Neuronal stem cell (in vitro differentiated cells): ENCODE measurements around the gene OR1N1.

Experiments
- DNase-seq: peaks from one replicate; pipeline ENCODE4 v3.0.0-alpha.2; 2013; ENCODE audit warnings: low spot score
- H2AFZ ChIP-seq: one replicate; pipeline ENCODE4 v1.6.1; 2013; ENCODE audit warnings: mild to moderate bottlenecking, low read length, inconsistent platforms
- H2AK5ac ChIP-seq: 2 replicates; pipeline ENCODE4 v1.6.1; 2013; ENCODE audit warnings: low read depth, mild to moderate bottlenecking, inconsistent platforms, low read length, moderate library complexity, mixed read lengths
- H2BK120ac ChIP-seq: 2 replicates; pipeline ENCODE4 v1.6.1; 2013; ENCODE audit warnings: low read depth, mild to moderate bottlenecking, inconsistent platforms, low read length, moderate library complexity, mixed read lengths
- H2BK12ac ChIP-seq: one replicate; pipeline ENCODE4 v1.6.1; 2013; ENCODE audit warnings: low read length, inconsistent platforms
- H2BK15ac ChIP-seq: 2 replicates; pipeline ENCODE4 v1.6.1; 2013; ENCODE audit warnings: mild to moderate bottlenecking, low read length, inconsistent platforms, mixed read lengths
- H2BK5ac ChIP-seq: one replicate; pipeline ENCODE4 v1.6.1; 2013; ENCODE audit warnings: inconsistent platforms, mild to moderate bottlenecking, low read length, moderate library complexity
- H3K14ac ChIP-seq: one replicate; pipeline ENCODE4 v1.6.1; 2013; ENCODE audit warnings: low read length, inconsistent platforms
- H3K18ac ChIP-seq: 2 replicates; pipeline ENCODE4 v1.6.1; 2013; ENCODE audit warnings: low read length, inconsistent platforms
- H3K23ac ChIP-seq: 2 replicates; pipeline ENCODE4 v1.6.1; 2013; ENCODE audit warnings: low read depth, mild to moderate bottlenecking, mixed read lengths, low read length, inconsistent platforms; ENCODE audit not compliant: poor library complexity
- H3K27ac ChIP-seq: replicated peaks from 3 replicates; pipeline ENCODE4 v1.5.1; 2013; ENCODE audit warnings: low read length, inconsistent platforms
- H3K27me3 ChIP-seq, 3 experiments: 2 replicates each; pipeline ENCODE4 v1.6.1; 2013; ENCODE audit warnings: low read length in 3 of 3, mild to moderate bottlenecking in 2 of 3, inconsistent platforms in 1 of 3, low read depth in 1 of 3, mixed read lengths in 1 of 3, moderate library complexity in 1 of 3; ENCODE audit not compliant: control insufficient read depth in 3 of 3, insufficient read depth in 3 of 3
- H3K36me3 ChIP-seq, 2 donors: replicated peaks in 1 of 2; 2 replicates each; pipeline ENCODE4 v1.6.1; 2013; ENCODE audit warnings: low read length in 2 of 2; ENCODE audit not compliant: control insufficient read depth in 2 of 2, insufficient read depth in 2 of 2
- H3K4ac ChIP-seq: 2 replicates; pipeline ENCODE4 v1.6.1; 2013; ENCODE audit warnings: inconsistent platforms, mild to moderate bottlenecking, low read length, moderate library complexity
- H3K4me1 ChIP-seq, 2 donors: 1 replicate in 1 of 2; 2 replicates in 1 of 2; pipeline ENCODE4 v1.6.1; 2013; ENCODE audit warnings: low read length in 2 of 2, low read depth in 1 of 2; ENCODE audit not compliant: control insufficient read depth in 2 of 2, insufficient read depth in 1 of 2
- H3K4me2 ChIP-seq: one replicate; pipeline ENCODE4 v1.6.1; 2013; ENCODE audit warnings: mild to moderate bottlenecking, low read length, inconsistent platforms; ENCODE audit not compliant: insufficient read depth, poor library complexity, severe bottlenecking
- H3K4me3 ChIP-seq, 2 donors: 2 replicates each; pipeline ENCODE4 v1.5.1; 2013; ENCODE audit warnings: low read length in 2 of 2, mild to moderate bottlenecking in 2 of 2, inconsistent platforms in 1 of 2, moderate library complexity in 1 of 2
- H3K79me1 ChIP-seq: one replicate; pipeline ENCODE4 v1.6.1; 2013; ENCODE audit warnings: low read depth, mild to moderate bottlenecking, inconsistent platforms, low read length, moderate library complexity
- H3K9ac ChIP-seq: one replicate; pipeline ENCODE4 v1.6.1; 2013; ENCODE audit warnings: mild to moderate bottlenecking, low read depth, low read length, inconsistent platforms; ENCODE audit not compliant: poor library complexity
- H3K9me3 ChIP-seq, 2 donors: replicated peaks in 1 of 2; 2 replicates each; pipeline versions ENCODE3 to v1.6.1; 2013; ENCODE audit warnings: low read length in 2 of 2, mild to moderate bottlenecking in 2 of 2, inconsistent platforms in 1 of 2, low read depth in 1 of 2, mixed read lengths in 1 of 2, moderate library complexity in 1 of 2; ENCODE audit not compliant: control insufficient read depth in 2 of 2, insufficient read depth in 1 of 2
- H4K8ac ChIP-seq: one replicate; pipeline ENCODE4 v1.6.1; 2013; ENCODE audit warnings: low read depth, mild to moderate bottlenecking, inconsistent platforms, low read length, moderate library complexity
- H4K91ac ChIP-seq: one replicate; pipeline ENCODE4 v1.6.1; 2013; ENCODE audit warnings: low read length, low read depth, mild to moderate bottlenecking, inconsistent platforms; ENCODE audit not compliant: poor library complexity
- WGBS, 2 donors: extraction: QIAGEN DNeasy Blood & Tissue Kit; methylation state at CpG; one replicate each; pipeline ENCODE4 v1.1.7; 2013; ENCODE audit warnings: missing lambda C conversion rate in 2 of 2, mixed read lengths in 1 of 2; ENCODE audit not compliant: insufficient read length in 2 of 2, insufficient replicate concordance in 1 of 2; ENCODE audit errors: extremely low coverage in 2 of 2; 5-methylcytosine and 5-hydroxymethylcytosine counted together

OR1N1 gene

DNA sequence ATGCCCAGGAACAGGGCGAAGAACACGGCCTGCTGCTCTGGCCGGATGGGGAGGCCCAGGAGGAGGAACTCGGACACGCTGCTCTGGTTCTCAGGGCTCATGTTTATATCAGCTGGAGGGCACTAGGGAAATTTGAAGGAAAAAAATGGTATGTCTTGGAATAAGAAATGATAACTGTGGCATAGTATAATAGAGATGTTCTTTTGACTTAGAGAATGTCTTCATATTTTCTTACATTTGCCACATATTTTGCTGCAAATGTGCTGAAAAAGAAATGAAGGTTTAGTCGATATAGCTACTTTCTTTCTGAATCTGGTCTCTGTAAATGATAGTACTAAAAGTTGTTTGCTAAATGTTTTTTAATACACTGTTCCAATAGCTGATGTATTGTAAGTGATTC is 49.3 kb downstream of the OR1N1 start, which contains the start of gene OR1J1:
Gene OR1J1, minus strand, starts transcription at position 101 of the 400 bp plus-strand sequence. Its CDS starts 0 bp downstream, at position 101.
- WGBS, 2 donors = no CpG with 5 or more reads among the region's 6 CpGs
- H3K4me1 ChIP-seq = no peaks in the 10 kb centered on the region

DNA sequence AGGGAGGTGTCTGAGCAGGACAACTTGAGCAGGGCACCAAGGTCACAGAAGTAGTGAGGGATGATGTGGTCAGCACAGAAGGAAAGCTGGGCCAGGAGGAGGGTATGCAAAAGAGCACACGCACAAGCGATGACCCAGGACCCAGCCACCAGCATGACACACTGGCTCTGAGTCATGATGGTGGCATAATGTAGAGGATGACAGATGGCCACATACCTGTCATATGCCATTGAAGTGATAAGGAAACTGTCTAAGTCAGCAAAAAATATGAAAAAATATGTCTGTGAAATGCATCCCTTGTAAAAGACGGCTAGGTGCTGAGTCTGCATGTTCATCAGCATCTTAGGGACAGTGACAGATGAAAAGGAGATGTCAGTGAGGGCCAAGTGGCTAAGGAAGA is 49.7 kb downstream of the OR1N1 start:
- Histone ChIP-seq H2BK12ac (no peak overlapping the region), H3K4me3 (no peak overlapping the region), H3K14ac (no peak overlapping the region), H2AK5ac (no peak overlapping the region), H2BK5ac (no peak overlapping the region), H3K4ac (no peak overlapping the region), H4K8ac (no peak overlapping the region), H3K36me3 (no peaks in the 10 kb centered on the region), H3K27ac (no peak overlapping the region), H3K27me3 (peaks cover 0 to 6% (median 0%) of the 10 kb centered on the region in 3 experiments), H3K23ac (no peak overlapping the region), H3K79me1 (no peaks in the 10 kb centered on the region), H3K9ac (no peak overlapping the region), H3K4me1 (no peaks in the 10 kb centered on the region), H3K18ac (no peak overlapping the region), H2AFZ (no peak overlapping the region), H2BK15ac (no peak overlapping the region), H3K4me2 (no peak overlapping the region), H4K91ac (no peak overlapping the region), H3K9me3 (peaks cover 0 to 9% of the 10 kb centered on the region in 2 donors), H2BK120ac (no peak overlapping the region)
- no CpG with 5 or more reads among the region's 3 CpGs for WGBS, 2 donors
- no peak for DNase-seq

More for the DNA sequence above, 49.3 kb downstream of the OR1N1 start, which contains the start of gene OR1J1:
- Histone ChIP-seq H4K91ac (no peak within 1 kb of the TSS), H2AK5ac (no peak within 1 kb of the TSS), H3K79me1 (no peaks in the 10 kb centered on the region), H3K18ac (no peak within 1 kb of the TSS), H2AFZ (no peak within 1 kb of the TSS), H2BK120ac (no peak within 1 kb of the TSS), H3K9me3 (peaks cover 0 to 9% of the 10 kb centered on the region in 2 donors), H3K9ac (no peak within 1 kb of the TSS), H3K14ac (no peak within 1 kb of the TSS), H2BK12ac (no peak within 1 kb of the TSS), H4K8ac (no peak within 1 kb of the TSS), H3K4ac (no peak within 1 kb of the TSS), H3K4me3 (no peak within 1 kb of the TSS), H3K4me2 (no peak within 1 kb of the TSS), H2BK15ac (no peak within 1 kb of the TSS), H3K27me3 (peaks cover 0 to 6% (median 0%) of the 10 kb centered on the region in 3 experiments), H3K23ac (no peak within 1 kb of the TSS), H2BK5ac (no peak within 1 kb of the TSS), H3K27ac (no peak within 1 kb of the TSS), H3K36me3 (no peaks in the 10 kb centered on the region)
- no peak for DNase-seq
